Mucosa of descending colon (tissue), 3 donors: Measurements from ENCODE around the gene WHAMM. TPM values are rescaled to one million over a fixed set of nuclear protein-coding genes. Genes with fewer than 3 reads are reported as not detected.

ENCODE experiments used
- ATAC-seq: fragments of 200-7000 bp; cut with Tn5 transposase; one replicate; pipeline ENCODE4 v1.9.1; 2020; ENCODE audit warnings: mild to moderate bottlenecking, moderate library complexity
- DNase-seq, 3 donors: peaks; one replicate each; pipeline ENCODE4 v3.0.0-alpha.2; 2020
- H3K36me3 ChIP-seq: fragments of 200-600 bp; one replicate; pipeline ENCODE4 v1.8.0; 2021; ENCODE audit warnings: low read depth, mild to moderate bottlenecking
- H3K4me1 ChIP-seq: fragments of 200-600 bp; one replicate; pipeline ENCODE4 v1.8.0; 2021; ENCODE audit warnings: low read depth, mild to moderate bottlenecking
- H3K4me3 ChIP-seq: fragments of 200-600 bp; one replicate; pipeline ENCODE4 v1.8.0; 2021; ENCODE audit warnings: mild to moderate bottlenecking
- H3K9me3 ChIP-seq: fragments of 200-600 bp; one replicate; pipeline ENCODE4 v1.8.0; 2021; ENCODE audit warnings: mild to moderate bottlenecking
- intact Hi-C, 2 donors: fragments of 100-400 bp; cut with DNase I in 1 of 2; cut with micrococcal nuclease in 1 of 2; formaldehyde crosslinking; loops; one replicate each; pipeline versions ENCODE4 v1.11.0 to v1.11.1; 2022; cut with DNase I, micrococcal nuclease
- total RNA-seq, 3 donors: library from RNA; stranded (reverse); fragmentation: NEBNext Ultra II Directional in 2 of 3; extraction: Animal tissue kit (Norgen Biotek cat#: 25700) in 2 of 3; gene quantifications; one replicate each; pipeline versions ENCODE4 v1.2.1 to v1.2.4, GENCODE V29; 2021 to 2023
- TF ChIP-seq, protein P1 (sequence below): fragments of 200-600 bp; IDR thresholded peaks from one replicate; pipeline ENCODE4 v1.8.0; 2022; ENCODE audit warnings: antibody characterized with exemption, mild to moderate bottlenecking
- donor health status: DM: no; HTN: no; CAD: no; lungs with moderate emphysema.
- donor health status: DM: no; HTN: no; CAD: no.
- donor health status: DM: no; HTN: yes; CAD: no.

The WHAMM gene
- total RNA-seq, 3 donors from 2014 or later, result 10.8 to 13.2 (median 11.4) TPM

GRCh38 chr15:82870727-82871320, 61.4 kb downstream of the WHAMM start:
- no peaks in the 10 kb centered on the region for H3K4me1 ChIP-seq
- no peaks in the 10 kb centered on the region for H3K9me3 ChIP-seq
- DNase-seq (no peak), ATAC-seq (no peak)
- no peaks in the 10 kb centered on the region for H3K36me3 ChIP-seq
- no peak overlapping the region for H3K4me3 ChIP-seq
- intact Hi-C loops, result no loop called here
- TF ChIP-seq, protein P1, sequence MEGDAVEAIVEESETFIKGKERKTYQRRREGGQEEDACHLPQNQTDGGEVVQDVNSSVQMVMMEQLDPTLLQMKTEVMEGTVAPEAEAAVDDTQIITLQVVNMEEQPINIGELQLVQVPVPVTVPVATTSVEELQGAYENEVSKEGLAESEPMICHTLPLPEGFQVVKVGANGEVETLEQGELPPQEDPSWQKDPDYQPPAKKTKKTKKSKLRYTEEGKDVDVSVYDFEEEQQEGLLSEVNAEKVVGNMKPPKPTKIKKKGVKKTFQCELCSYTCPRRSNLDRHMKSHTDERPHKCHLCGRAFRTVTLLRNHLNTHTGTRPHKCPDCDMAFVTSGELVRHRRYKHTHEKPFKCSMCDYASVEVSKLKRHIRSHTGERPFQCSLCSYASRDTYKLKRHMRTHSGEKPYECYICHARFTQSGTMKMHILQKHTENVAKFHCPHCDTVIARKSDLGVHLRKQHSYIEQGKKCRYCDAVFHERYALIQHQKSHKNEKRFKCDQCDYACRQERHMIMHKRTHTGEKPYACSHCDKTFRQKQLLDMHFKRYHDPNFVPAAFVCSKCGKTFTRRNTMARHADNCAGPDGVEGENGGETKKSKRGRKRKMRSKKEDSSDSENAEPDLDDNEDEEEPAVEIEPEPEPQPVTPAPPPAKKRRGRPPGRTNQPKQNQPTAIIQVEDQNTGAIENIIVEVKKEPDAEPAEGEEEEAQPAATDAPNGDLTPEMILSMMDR, result no peak

DNA sequence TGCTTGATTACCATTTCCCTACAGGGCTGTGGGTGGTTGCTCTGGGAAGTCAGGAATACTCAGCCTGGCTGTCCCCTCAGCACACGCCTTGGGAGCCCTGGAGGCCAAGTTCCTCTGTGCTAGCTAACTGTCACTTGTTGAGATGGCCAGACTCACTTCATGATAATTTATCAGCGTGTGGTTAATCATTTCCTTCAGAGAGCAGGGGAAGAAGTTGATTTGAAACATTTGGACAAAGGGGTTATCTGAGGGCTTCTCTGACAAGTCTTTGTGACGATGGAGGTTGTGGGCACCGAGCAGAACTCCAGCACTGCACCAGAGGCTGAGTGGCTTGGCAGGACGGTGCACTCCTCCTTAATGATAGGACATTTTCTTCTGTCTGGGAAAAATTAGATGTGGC, 61.9 kb downstream of the WHAMM start:
- Histone ChIP-seq H3K36me3 (no peaks in the 10 kb centered on the region), H3K4me1 (no peaks in the 10 kb centered on the region), H3K9me3 (no peaks in the 10 kb centered on the region), H3K4me3 (no peak overlapping the region)
- TF ChIP-seq, protein P1, result no peak
- no peak for DNase-seq
- intact Hi-C loops, result no loop called here
- ATAC-seq, result no peak

GRCh38 chr15:82871832-82872484, 62.5 kb downstream of the WHAMM start:
- Histone ChIP-seq H3K4me3 (no peak overlapping the region), H3K4me1 (no peaks in the 10 kb centered on the region), H3K9me3 (no peaks in the 10 kb centered on the region), H3K36me3 (no peaks in the 10 kb centered on the region)
- ATAC-seq, result no peak
- intact Hi-C loops, result no loop called here
- TF ChIP-seq, protein P1, result no peak
- no peak for DNase-seq

DNA sequence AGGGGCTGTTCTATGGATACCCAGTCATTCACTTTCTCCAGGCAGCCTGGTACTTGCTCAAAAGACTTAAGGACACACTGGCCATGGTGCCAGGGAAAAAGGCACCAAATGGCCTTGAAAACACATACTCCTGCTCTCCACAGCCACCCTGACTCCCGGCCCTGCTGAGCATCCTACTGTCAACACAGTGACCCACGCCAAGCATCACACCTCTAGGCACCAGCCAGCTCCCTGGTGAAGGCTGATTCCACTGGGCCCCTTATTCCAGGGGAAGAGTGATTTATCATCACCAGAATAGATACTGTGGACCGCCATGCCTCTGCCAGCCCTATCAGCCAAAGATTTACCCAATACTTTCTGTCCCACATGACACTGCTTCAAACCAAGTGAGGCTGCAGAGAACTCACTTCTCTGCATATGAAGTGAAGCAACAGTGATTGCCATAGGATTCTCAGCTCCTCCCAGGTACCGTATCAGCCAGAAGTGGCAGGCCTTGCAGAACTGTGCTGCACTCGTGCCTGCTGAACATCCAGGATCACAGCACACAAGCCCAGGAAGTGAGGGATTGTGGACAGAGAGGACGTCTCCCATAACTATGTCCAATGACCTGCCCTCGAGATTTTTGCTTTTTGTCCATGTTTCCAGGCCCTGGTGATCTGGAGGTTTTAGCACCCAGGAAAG, 63.7 kb downstream of the WHAMM start:
- Histone ChIP-seq H3K36me3 (no peaks in the 10 kb centered on the region), H3K4me1 (no peaks in the 10 kb centered on the region), H3K9me3 (no peaks in the 10 kb centered on the region), H3K4me3 (no peak overlapping the region)
- TF ChIP-seq, protein P1, result no peak
- DNase-seq (no peak), ATAC-seq (no peak)
- intact Hi-C loops, result no loop called here

DNA sequence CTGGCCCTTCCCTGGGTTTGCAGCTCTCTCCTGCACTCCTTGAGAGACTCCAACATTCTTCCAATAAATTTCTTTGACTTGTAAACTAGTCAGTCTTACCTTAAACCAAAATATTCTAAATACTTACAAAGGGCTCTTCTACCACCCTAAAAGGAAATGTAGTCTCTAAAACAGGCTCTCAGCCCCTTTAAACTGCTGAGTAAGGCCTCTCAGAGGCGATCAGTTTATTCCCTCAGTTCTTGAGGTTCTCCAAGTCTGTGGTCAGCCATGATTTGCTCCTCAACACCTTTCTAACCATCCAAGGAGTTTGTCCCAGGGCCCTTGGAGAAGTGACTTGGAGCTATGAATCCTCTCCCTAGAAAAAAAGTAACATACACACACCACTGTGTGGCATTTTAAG, 64.8 kb downstream of the WHAMM start:
- ATAC-seq (no peak), DNase-seq (no peak)
- no peak overlapping the region for H3K4me3 ChIP-seq
- H3K36me3 ChIP-seq, result no peaks in the 10 kb centered on the region
- intact Hi-C loops, result no loop called here
- no peaks in the 10 kb centered on the region for H3K4me1 ChIP-seq
- TF ChIP-seq, protein P1, result no peak
- H3K9me3 ChIP-seq, result no peaks in the 10 kb centered on the region
